BE2C (cell line): Measurements from ENCODE around the gene PLG.
A peak's percentile ranks its signal among the peaks of the same experiment; 100 is the strongest.

Experiments used
- DNase-seq: peaks from one replicate; pipeline ENCODE4 v3.0.0-alpha.2; 2020
- H3K27me3 ChIP-seq: fragments of 250-450 bp; sonication (Bioruptor Pico); 2 replicates; pipeline ENCODE4 v1.5.1; 2020; ENCODE audit warnings: mild to moderate bottlenecking
- H3K36me3 ChIP-seq: fragments of 250-450 bp; sonication (Bioruptor Pico); 2 replicates; pipeline ENCODE4 v1.5.1; 2020; ENCODE audit warnings: mild to moderate bottlenecking
- H3K4me1 ChIP-seq: fragments of 250-450 bp; sonication (Bioruptor Pico); 2 replicates; pipeline ENCODE4 v1.5.1; 2020
- H3K4me3 ChIP-seq: 2 replicates; pipeline ENCODE4 v1.5.1; 2011; ENCODE audit warnings: low read depth, low read length
- H3K9me3 ChIP-seq: fragments of 250-450 bp; sonication (Bioruptor Pico); 2 replicates; pipeline ENCODE4 v1.5.1; 2020
- TF ChIP-seq, protein P1 (sequence below): IDR thresholded peaks from 2 replicates; pipeline ENCODE4 v1.5.1; 2012; ENCODE audit warnings: mild to moderate bottlenecking, low read depth, low read length

The PLG gene

DNA sequence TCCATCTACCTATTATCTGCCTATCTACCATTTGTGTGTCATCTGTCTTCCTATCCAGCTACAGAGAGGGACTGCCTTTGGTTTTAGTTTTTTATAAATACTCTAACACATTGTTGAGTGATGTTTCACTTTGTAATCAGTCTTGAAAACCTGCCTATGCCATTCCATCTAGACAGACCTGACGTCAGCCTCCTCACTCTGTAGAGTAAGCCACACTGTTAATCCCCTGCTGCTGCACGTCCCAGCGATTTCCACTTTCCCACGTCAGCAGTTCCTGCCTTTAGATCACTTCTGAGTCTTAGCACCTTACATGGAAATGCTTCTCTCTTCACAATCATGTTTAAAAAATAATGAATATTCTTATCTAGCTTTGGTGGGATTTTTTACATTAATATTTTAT is 54.8 kb downstream of the PLG start:
- H3K4me3 ChIP-seq = no peak overlapping the region
- DNase-seq = no peak
- H3K36me3 ChIP-seq = no peaks in the 10 kb centered on the region
- no peaks in the 10 kb centered on the region for H3K9me3 ChIP-seq
- TF ChIP-seq, protein P1, sequence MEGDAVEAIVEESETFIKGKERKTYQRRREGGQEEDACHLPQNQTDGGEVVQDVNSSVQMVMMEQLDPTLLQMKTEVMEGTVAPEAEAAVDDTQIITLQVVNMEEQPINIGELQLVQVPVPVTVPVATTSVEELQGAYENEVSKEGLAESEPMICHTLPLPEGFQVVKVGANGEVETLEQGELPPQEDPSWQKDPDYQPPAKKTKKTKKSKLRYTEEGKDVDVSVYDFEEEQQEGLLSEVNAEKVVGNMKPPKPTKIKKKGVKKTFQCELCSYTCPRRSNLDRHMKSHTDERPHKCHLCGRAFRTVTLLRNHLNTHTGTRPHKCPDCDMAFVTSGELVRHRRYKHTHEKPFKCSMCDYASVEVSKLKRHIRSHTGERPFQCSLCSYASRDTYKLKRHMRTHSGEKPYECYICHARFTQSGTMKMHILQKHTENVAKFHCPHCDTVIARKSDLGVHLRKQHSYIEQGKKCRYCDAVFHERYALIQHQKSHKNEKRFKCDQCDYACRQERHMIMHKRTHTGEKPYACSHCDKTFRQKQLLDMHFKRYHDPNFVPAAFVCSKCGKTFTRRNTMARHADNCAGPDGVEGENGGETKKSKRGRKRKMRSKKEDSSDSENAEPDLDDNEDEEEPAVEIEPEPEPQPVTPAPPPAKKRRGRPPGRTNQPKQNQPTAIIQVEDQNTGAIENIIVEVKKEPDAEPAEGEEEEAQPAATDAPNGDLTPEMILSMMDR = no peak
- H3K27me3 ChIP-seq = no peaks in the 10 kb centered on the region
- H3K4me1 ChIP-seq = no peaks in the 10 kb centered on the region

DNA sequence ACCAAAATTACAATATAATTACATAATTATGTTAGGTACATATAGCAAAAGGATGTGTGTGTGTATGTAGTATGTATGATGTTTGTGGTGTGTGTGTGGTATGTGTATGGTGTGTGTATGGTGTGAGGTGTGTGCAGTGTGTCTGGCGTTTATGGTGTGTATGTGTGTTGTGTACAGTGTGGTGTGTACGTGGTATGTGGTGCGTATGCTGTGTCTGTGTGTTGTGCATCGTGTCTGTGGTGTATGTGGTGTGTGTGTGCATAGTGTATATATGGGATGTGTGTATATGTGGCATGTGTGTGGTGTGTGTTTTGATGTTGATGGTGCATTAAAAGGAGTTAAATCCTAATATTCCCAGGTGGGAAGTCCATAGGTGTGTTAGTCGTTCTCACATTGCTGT is 62.8 kb downstream of the PLG start:
- Histone ChIP-seq H3K36me3 (no peaks in the 10 kb centered on the region), H3K4me3 (no peak overlapping the region), H3K9me3 (no peaks in the 10 kb centered on the region), H3K27me3 (no peaks in the 10 kb centered on the region), H3K4me1 (no peaks in the 10 kb centered on the region)
- DNase-seq = no peak
- TF ChIP-seq, protein P1 = no peak

- TF ChIP-seq, protein P1 = no peak
These were observed 63.4 kb downstream of the PLG start for GRCh38 chr6:160765412-160765811.

GRCh38 chr6:160766657-160766988 is 64.6 kb downstream of the PLG start:
- Histone ChIP-seq H3K4me1 (no peaks in the 10 kb centered on the region), H3K9me3 (no peaks in the 10 kb centered on the region), H3K27me3 (no peaks in the 10 kb centered on the region), H3K36me3 (no peaks in the 10 kb centered on the region), H3K4me3 (peak overlapping the region; percentile 59)
- TF ChIP-seq, protein P1 = no peak
- DNase-seq = no peak

More at GRCh38 chr6:160765412-160765811, 63.4 kb downstream of the PLG start:
- Histone ChIP-seq H3K36me3 (no peaks in the 10 kb centered on the region), H3K27me3 (no peaks in the 10 kb centered on the region), H3K9me3 (no peaks in the 10 kb centered on the region), H3K4me3 (no peak overlapping the region), H3K4me1 (no peaks in the 10 kb centered on the region)
- DNase-seq = no peak

GRCh38 chr6:160766989-160767646 is 65.1 kb downstream of the PLG start:
- no peaks in the 10 kb centered on the region for H3K27me3 ChIP-seq
- H3K4me3 ChIP-seq = peak overlapping the region; percentile 59
- H3K9me3 ChIP-seq = no peaks in the 10 kb centered on the region
- TF ChIP-seq, protein P1 = peak; percentile 94
- peak; percentile 81 for DNase-seq
- no peaks in the 10 kb centered on the region for H3K4me1 ChIP-seq
- no peaks in the 10 kb centered on the region for H3K36me3 ChIP-seq

DNA sequence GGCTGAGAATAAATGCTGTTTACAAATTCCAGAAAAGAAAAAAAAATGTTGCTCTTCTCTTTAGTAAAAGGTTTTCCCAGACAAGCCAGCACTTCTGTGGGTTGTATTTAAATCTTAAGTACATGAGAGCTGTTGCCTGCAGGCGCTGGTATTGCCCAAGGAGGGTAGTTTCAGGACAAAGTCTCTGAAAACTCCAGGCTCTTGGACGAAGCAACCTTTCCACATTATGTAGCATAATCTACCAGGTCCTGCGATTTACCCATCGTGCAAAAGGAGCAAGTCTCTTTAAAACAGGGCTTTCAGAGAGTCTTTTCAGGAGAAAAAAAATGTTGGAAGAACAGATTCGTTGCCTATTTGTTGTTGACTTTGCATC is 65.6 kb downstream of the PLG start:
- Histone ChIP-seq H3K4me3 (no peak overlapping the region), H3K27me3 (no peaks in the 10 kb centered on the region), H3K4me1 (no peaks in the 10 kb centered on the region), H3K36me3 (no peaks in the 10 kb centered on the region), H3K9me3 (no peaks in the 10 kb centered on the region)
- TF ChIP-seq, protein P1 = no peak
- DNase-seq = no peak
